Measurements from ENCODE around the gene FNIP2.

GRCh38 chr4:158837527-158838141 lies 68.8 kb downstream of the FNIP2 start:
- TF ChIP-seq CTCF (conservative IDR thresholded peaks at IDR 0.05; ENCODE audit: low read depth, low read length) (no peak), EZH2 (IDR thresholded peaks at IDR 0.05; ENCODE audit: borderline replicate concordance, low read depth, low read length, poor library complexity, severe bottlenecking) (no peak)

All from A673 (cell line).